WTC11 (cell line): ENCODE results near the gene NFIC.

Source experiments
- CTCF ChIP-seq: fragments of 200-600 bp; IDR thresholded peaks from 2 replicates; pipeline ENCODE4 v1.8.0; 2022; ENCODE audit warnings: antibody characterized with exemption
- SP1 ChIP-seq: sonication (generic); formaldehyde crosslinking; conservative IDR thresholded peaks from 2 replicates; pipeline ENCODE4 v1.8.1; 2022; ENCODE audit warnings: missing genetic modification reagents
- ZSCAN18 ChIP-seq: fragments of 250-450 bp; sonication (Bioruptor Pico); IDR thresholded peaks from 2 replicates; pipeline ENCODE4 v2.1.2; 2022; ENCODE audit warnings: mild to moderate bottlenecking, moderate library complexity

DNA sequence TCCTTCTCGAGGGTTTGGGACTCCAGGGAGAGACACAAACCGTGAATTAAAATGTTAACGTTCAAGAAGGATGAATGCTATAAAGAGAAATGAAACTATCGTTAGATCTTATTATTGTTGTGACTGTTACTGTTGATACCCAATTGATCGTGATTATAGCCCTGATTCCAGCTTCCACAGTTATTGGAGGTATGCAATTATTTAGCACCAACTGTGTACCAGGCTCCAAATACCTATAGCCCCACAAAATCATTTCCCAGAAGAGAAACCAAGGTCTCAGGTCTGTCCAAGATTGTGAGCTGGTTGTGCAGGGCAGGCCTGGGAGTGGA, 30.1 kb upstream of the NFIC start:
- TF ChIP-seq SP1 (CRISPR knock-in tag) (no peak), ZSCAN18 (CRISPR knock-in tag) (no peak), CTCF (no peak)
